GM12873 (cell line): ENCODE results near the gene PITPNM3.

Source experiments
- TF ChIP-seq, protein P1 (sequence below): IDR thresholded peaks from 2 replicates; pipeline ENCODE4 v1.5.1; 2012; ENCODE audit warnings: low read depth, mild to moderate bottlenecking, moderate library complexity, low read length, control low read depth; ENCODE audit not compliant: insufficient read depth; ENCODE audit errors: missing control alignments

PITPNM3 gene

DNA sequence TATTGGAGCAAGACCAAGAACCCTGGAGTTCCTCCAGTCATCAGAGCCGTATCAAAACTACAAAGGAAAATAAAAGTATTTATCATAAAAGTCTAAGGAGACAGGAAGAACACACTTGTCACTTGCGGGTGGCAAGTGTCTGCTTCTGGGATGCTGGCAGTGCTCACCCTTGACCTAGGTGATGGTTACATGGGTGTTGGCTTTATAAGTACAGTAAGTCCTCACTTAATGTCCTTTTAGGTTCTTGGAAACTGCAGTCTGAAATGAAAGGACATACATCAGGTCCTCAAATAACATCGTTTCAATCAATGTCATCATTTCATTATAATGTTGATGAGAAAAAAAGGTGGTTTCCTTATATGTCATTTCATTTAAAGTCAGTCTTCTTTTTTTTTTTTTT lies 118.4 kb downstream of the PITPNM3 start:
- TF ChIP-seq, protein P1, sequence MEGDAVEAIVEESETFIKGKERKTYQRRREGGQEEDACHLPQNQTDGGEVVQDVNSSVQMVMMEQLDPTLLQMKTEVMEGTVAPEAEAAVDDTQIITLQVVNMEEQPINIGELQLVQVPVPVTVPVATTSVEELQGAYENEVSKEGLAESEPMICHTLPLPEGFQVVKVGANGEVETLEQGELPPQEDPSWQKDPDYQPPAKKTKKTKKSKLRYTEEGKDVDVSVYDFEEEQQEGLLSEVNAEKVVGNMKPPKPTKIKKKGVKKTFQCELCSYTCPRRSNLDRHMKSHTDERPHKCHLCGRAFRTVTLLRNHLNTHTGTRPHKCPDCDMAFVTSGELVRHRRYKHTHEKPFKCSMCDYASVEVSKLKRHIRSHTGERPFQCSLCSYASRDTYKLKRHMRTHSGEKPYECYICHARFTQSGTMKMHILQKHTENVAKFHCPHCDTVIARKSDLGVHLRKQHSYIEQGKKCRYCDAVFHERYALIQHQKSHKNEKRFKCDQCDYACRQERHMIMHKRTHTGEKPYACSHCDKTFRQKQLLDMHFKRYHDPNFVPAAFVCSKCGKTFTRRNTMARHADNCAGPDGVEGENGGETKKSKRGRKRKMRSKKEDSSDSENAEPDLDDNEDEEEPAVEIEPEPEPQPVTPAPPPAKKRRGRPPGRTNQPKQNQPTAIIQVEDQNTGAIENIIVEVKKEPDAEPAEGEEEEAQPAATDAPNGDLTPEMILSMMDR = no peak

DNA sequence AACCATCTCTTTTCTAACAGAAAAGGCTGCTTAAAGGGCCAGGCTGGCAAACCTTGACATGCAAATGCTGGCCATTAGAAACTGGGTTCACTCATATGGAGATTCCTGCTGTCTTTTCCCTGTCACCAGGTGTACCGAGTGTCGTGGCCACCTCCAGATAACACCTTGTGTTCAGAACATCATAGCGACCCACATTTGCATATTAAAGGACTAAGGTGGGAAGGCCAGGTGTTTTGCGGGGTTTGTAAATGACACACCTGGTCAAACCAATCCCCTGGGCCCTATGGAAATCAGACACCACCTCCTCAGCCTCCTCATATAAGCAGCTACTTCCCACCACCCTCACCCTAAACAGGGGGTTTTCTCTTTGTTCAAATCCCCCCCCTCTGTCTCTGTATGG lies 118.9 kb downstream of the PITPNM3 start:
- TF ChIP-seq, protein P1 = no peak

DNA sequence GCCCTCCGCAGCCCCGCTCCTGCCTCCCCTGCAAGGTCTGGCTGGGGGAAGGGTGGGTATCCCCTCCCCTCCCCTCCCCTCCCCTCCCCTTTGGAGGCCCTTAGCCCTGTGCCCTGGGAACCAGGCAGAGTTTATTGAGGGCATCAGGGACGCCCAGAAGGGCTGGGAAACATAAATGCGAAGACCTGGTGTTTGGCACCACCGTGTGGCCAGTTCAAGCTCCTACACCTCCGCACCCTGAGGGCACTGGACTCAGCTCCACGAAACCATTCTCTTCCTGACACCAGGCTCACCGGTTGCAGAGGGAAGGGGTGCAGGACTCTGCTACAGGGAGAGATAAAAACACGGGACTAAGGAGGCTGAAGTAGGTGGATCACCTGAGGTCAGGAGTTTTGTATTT lies 120.4 kb downstream of the PITPNM3 start:
- TF ChIP-seq, protein P1 = peak; percentile 92

DNA sequence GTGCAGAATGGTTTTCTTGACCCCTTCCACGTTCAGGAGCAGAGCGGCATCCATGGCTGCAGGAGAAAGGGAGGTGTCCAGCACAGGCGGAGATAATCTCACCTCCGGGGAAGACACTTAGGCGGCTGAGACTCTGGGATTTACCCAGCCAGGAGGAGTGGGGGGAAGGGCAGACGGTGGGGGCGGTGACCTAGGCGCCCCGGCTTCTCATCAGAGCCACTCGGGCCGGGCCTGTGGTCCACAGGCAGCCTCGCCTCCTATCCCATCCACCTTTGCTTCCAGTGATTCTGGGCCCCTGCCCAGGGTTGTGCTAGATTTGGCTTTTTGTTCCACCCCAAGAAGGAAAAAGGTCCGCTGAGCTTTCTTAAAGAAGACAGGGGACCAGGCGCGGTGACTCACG lies 121.3 kb downstream of the PITPNM3 start, which contains the start of gene AIPL1:
Gene AIPL1 (minus strand): TSS at position 71 of the 400 bp plus-strand sequence. CDS start 17 bp downstream, at position 54.
- TF ChIP-seq, protein P1 = no peak

DNA sequence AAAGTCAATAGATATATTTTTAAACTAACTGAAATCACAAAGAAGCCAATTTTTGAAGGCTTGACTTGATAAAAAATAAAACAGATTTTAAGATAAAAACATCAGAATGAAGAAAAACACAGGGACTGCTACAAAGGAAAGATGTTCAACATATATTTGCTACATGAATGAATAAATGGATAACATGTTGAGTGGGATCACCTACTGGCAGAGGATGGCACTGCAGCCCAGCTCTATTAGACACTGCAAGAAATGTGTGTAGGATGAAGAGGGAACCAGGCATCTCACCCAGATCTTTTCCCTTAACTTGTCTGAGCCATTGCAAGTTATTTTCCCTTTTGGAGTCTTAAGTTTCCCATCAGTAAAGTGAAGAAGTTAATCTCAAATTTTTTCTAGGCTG lies 125.6 kb downstream of the PITPNM3 start:
- TF ChIP-seq, protein P1 = peak; percentile 61

DNA sequence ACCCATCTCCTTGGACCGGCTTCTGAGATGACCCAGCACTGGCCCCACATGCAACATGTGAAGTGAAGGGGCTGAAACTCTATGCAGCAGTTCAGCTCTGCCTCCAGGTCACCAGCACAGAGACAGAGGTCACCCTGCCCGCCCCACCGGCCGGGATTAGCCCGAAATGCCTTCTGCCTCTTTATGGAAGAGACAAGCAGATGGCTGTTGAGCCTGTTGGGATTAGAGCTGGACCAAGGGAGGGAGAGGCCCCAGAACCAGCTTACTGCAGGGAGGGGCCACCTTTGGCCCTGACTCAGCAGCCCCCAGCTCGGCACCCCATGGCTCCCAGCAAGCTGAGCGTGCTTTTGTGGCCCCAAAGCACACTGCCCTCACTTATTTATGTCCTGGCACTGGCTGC lies 127.1 kb downstream of the PITPNM3 start:
- TF ChIP-seq, protein P1 = no peak

DNA sequence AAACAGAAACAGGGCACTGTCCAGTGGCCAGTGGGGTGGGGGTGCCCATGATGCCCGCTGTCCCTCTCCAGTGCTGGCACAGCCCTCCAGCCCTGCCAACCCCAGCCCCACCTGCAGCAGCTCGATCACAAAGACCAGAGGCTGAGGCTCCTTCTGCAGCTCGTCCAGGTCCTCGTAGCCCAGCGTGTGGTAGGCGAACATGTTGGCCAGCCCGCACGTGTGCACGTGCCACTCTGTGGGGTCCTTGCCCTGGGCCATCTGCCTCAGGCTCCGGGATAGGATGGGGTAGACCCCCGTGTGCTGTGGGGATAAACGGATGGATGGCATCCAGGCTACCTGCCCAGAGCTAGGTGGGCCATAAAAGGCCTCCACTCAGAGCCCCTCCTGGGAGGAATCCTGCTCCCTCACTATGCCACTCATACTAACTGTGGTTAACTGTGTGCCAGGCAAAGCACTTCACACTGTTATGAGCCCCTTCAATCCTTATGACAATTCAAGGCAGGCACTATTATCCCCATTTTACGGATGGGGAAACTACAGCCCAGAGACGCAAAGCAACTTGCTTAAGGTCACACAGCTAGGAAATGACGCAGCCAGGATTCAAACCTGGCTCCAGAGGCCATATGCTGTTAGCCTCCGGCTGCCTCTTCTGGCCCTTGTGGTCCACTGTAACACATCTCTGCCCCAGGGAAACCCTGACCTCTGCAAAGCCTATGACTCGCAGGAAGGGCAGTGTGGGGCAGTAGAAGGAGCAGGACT lies 128.0 kb downstream of the PITPNM3 start:
- TF ChIP-seq, protein P1 = no peak
